Activated CD8-positive, alpha-beta memory T cell treated with anti-CD3 and anti-CD28 coated beads, Interleukin-2, amount 50 U/mL, for 1 hour (primary cell): Measurements from ENCODE around the gene USF2.
"Not testable (repeated sequence)": the region's sequence is repeated elsewhere in the genome, so short reads cannot be mapped to it uniquely, and the experiment has no call there.

Source experiments
- DNase-seq: peaks from one replicate; pipeline ENCODE4 v3.0.0-alpha.2; 2020; ENCODE audit errors: extremely low read depth

USF2 gene

GRCh38 chr19:35268536-35269437 lies at the start of gene USF2:
USF2 (plus strand) TSS chr19:35268962; CDS start chr19:35269102, 140 bp downstream.
- DNase-seq, result no peak

- no peak for DNase-seq
Observed at GRCh38 chr19:35219008-35219407, 49.8 kb upstream of the USF2 start.

- DNase-seq, result no peak
Observed at GRCh38 chr19:35220315-35220921, 48.3 kb upstream of the USF2 start.

GRCh38 chr19:35220973-35221590 lies 47.7 kb upstream of the USF2 start:
- DNase-seq, result not testable (repeated sequence)

- no peak for DNase-seq
Observed at GRCh38 chr19:35222373-35223015, 46.3 kb upstream of the USF2 start.

- DNase-seq, result no peak
Observed at GRCh38 chr19:35223084-35223790, 45.5 kb upstream of the USF2 start.

- no peak for DNase-seq
Observed at GRCh38 chr19:35223862-35224505, 44.8 kb upstream of the USF2 start.

- no peak for DNase-seq
Observed at GRCh38 chr19:35224681-35225571, 43.8 kb upstream of the USF2 start.

- DNase-seq, result no peak
Observed at GRCh38 chr19:35225951-35226350, 42.8 kb upstream of the USF2 start.

GRCh38 chr19:35226748-35227147 lies 42.0 kb upstream of the USF2 start:
- no peak for DNase-seq

GRCh38 chr19:35228177-35228930 lies 40.4 kb upstream of the USF2 start, which contains the start of gene FAM187B:
FAM187B (minus strand) TSS chr19:35228739; CDS start chr19:35228680, 59 bp downstream.
- no peak for DNase-seq

GRCh38 chr19:35229601-35230000 lies 39.2 kb upstream of the USF2 start:
- DNase-seq, result no peak

GRCh38 chr19:35231956-35232645 lies 36.7 kb upstream of the USF2 start:
- no peak for DNase-seq

- DNase-seq, result no peak
Observed at GRCh38 chr19:35232912-35233311, 35.9 kb upstream of the USF2 start.

GRCh38 chr19:35236638-35237400 lies 31.9 kb upstream of the USF2 start:
- no peak for DNase-seq

- DNase-seq, result not testable (repeated sequence)
Observed at GRCh38 chr19:35239597-35239996, 29.2 kb upstream of the USF2 start.

- DNase-seq, result no peak
Observed at GRCh38 chr19:35240327-35240726, 28.4 kb upstream of the USF2 start.

GRCh38 chr19:35241417-35241816 lies 27.3 kb upstream of the USF2 start:
- DNase-seq, result no peak
